ENCODE data around the gene SHANK1. TPM values are rescaled to one million over a fixed set of nuclear protein-coding genes. Genes with fewer than 3 reads are reported as not detected.

Gene SHANK1
- total RNA-seq, 2 experiments from 2014 or later: not detected

GRCh38 chr19:50654882-50655281 lies 64.7 kb downstream of the SHANK1 start:
- peaks cover 53% of the 10 kb centered on the region for H3K27me3 Mint-ChIP-seq
- H3K36me3 Mint-ChIP-seq (ENCODE audit: low read depth): peaks cover 7% of the 10 kb centered on the region
- ATAC-seq (no peak), DNase-seq (no peak)
- CTCF ChIA-PET: no interaction called here
- H3K27ac Mint-ChIP-seq: no peak overlapping the region
- POLR2A ChIA-PET: no interaction called here
- no peak overlapping the region for H3K4me3 Mint-ChIP-seq
- intact Hi-C loops (cut with DNase I, micrococcal nuclease): loop anchor here in 1 of 2 experiments (5.0 kb wide), 1 partner anchor 293 kb away; no protein-coding TSS in a partner anchor
- H3K4me1 Mint-ChIP-seq: peaks cover 20% of the 10 kb centered on the region
- H3K9me3 Mint-ChIP-seq (ENCODE audit: low read depth): peaks cover 13% of the 10 kb centered on the region

DNA sequence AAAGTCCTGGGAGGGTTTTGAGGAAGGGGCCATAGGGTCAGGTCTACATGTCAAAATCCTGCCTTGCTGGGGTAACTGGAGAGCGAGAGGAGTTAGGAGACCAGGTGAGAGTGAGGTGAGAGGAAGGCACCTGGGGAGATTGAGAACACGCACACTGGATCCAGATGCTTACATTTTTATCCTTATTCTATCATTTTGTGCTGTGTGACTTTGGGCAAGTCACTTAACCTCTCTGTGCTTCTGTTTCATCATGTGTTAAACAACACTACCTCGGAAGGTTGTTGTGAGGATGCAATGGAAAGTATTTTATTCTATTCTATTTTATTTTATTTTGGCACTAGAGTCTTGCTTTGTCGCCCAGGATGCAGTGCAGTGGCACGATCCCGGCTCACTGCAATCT lies 66.9 kb downstream of the SHANK1 start:
- peaks cover 8% of the 10 kb centered on the region for H3K4me1 Mint-ChIP-seq
- no peak for DNase-seq
- peaks cover 7% of the 10 kb centered on the region for H3K9me3 Mint-ChIP-seq (ENCODE audit: low read depth)
- peaks cover 2% of the 10 kb centered on the region for H3K36me3 Mint-ChIP-seq (ENCODE audit: low read depth)
- no peak overlapping the region for H3K4me3 Mint-ChIP-seq
- H3K27ac Mint-ChIP-seq: no peak overlapping the region
- peaks cover 53% of the 10 kb centered on the region for H3K27me3 Mint-ChIP-seq
- ChIA-PET CTCF (no interaction called here), POLR2A (no interaction called here)
- intact Hi-C loops (cut with DNase I, micrococcal nuclease): no loop called here
- no peak for ATAC-seq

DNA sequence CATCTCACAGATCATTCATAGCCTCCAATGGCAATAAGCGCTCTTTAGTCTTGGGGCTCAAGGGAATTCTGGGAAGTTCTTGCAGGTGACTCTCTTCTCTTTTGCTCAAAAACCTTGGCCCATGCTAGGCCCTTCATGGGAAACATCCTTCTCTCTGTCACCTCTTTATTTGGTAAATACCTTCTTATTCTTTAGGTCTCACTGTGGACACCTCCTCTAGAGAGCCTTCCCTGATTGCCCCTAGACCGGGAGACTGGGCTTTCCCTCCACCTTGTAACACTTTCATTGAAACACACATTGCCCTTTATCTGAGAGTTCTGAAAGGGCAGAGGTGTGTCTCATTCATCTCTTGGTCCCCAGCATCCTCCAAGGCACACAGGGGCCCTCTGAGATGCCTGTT lies 68.4 kb downstream of the SHANK1 start:
- Mint-ChIP-seq H3K9me3 (ENCODE audit: low read depth) (no peaks in the 10 kb centered on the region), H3K36me3 (ENCODE audit: low read depth) (no peaks in the 10 kb centered on the region), H3K27ac (no peak overlapping the region), H3K4me3 (no peak overlapping the region), H3K4me1 (no peaks in the 10 kb centered on the region), H3K27me3 (peaks cover 41% of the 10 kb centered on the region)
- CTCF ChIA-PET: no interaction called here
- intact Hi-C loops (cut with DNase I, micrococcal nuclease): no loop called here
- DNase-seq (no peak), ATAC-seq (no peak)
- POLR2A ChIA-PET: no interaction called here

DNA sequence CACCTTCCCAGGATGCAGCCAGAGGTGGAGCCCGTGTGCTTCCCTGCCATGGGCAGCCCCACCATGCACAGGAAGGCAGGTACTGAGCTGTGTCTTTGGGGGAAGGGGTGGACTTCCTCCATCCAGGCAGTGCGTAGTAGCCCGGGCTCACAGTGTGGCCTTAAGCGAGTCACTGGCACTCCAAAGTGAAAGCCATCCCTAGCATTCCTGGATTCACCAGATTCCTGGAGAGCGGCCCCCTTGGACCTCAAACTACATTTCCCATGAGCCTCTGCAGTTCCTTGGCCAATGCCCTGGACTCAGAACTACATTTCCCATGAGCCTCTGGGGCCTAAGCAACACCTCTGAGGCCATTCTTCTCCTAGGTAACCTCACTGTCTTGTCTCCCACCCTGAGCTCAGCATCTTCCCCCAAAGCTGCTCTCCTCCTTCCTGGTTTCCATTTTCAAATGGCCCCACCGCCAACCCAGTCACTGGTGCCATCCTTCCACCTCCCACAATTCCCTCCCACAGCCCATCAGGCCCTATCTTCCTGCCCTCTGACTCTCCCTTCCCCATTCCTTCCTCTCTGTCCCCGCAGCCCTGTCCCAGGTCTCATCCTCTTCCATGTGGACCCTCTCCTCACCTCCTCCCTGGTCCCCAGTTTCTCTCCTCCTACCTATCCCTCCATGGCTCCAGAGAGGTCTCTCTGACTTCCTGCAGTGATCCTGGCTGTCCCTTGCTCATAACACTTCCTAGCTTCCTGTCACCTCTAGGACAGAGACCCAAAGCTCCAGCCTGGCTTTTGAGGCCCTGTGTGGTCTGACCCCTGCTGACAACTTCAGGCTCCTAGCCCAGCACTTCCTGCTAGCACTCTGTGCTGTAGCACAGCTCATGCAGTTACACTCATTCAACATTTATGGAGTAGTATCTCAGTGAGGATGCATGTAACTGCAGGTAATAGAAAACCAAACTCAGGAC lies 69.9 kb downstream of the SHANK1 start, which contains the start of gene C19orf81:
C19orf81 (plus strand) TSS at position 13 of the 959 bp plus-strand sequence; CDS start at position 13, 0 bp downstream.
- Mint-ChIP-seq H3K27ac (no peak within 1 kb of the TSS), H3K9me3 (ENCODE audit: low read depth) (no peaks in the 10 kb centered on the region), H3K27me3 (peaks cover 35% of the 10 kb centered on the region), H3K4me3 (no peak within 1 kb of the TSS), H3K36me3 (ENCODE audit: low read depth) (no peaks in the 10 kb centered on the region), H3K4me1 (no peaks in the 10 kb centered on the region)
- intact Hi-C loops (cut with DNase I, micrococcal nuclease): no loop called here
- DNase-seq (no peak), ATAC-seq (peak; percentile 39)
- ChIA-PET POLR2A (no interaction called here), CTCF (no interaction called here)

DNA sequence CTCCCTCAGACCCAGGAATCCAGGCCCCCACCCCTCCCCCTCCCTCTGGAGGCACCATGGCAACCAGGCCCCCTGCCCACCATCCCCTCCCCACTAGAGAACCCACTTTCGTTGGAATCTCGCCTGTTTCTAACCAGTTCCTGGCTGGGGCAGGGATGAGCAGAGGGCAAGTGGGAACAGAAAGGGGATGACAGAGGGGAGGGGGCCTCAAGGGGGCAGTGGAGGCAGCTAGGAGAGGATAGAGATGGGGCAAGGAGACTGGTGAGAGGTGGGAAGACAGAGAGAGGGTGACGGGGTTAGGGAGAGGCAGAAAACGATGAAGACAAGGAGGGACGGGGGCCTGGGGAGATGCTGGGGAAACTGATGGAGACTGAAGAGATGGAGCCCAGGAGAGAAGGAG lies 70.9 kb downstream of the SHANK1 start:
- no peak for DNase-seq
- ATAC-seq: no peak
- ChIA-PET CTCF (no interaction called here), POLR2A (no interaction called here)
- Mint-ChIP-seq H3K27ac (no peak overlapping the region), H3K27me3 (peaks cover 26% of the 10 kb centered on the region), H3K9me3 (ENCODE audit: low read depth) (no peaks in the 10 kb centered on the region), H3K4me1 (no peaks in the 10 kb centered on the region), H3K36me3 (ENCODE audit: low read depth) (no peaks in the 10 kb centered on the region), H3K4me3 (no peak overlapping the region)
- intact Hi-C loops (cut with DNase I, micrococcal nuclease): no loop called here

GRCh38 chr19:50647879-50648615 lies 71.6 kb downstream of the SHANK1 start:
- Mint-ChIP-seq H3K9me3 (ENCODE audit: low read depth) (no peaks in the 10 kb centered on the region), H3K4me3 (no peak overlapping the region), H3K4me1 (no peaks in the 10 kb centered on the region), H3K27ac (no peak overlapping the region), H3K27me3 (peaks cover 20% of the 10 kb centered on the region), H3K36me3 (ENCODE audit: low read depth) (no peaks in the 10 kb centered on the region)
- intact Hi-C loops (cut with DNase I, micrococcal nuclease): no loop called here
- ChIA-PET CTCF (no interaction called here), POLR2A (no interaction called here)
- no peak for DNase-seq
- ATAC-seq: no peak

GRCh38 chr19:50646074-50646807 lies 73.4 kb downstream of the SHANK1 start:
- H3K27ac Mint-ChIP-seq: no peak overlapping the region
- H3K36me3 Mint-ChIP-seq (ENCODE audit: low read depth): no peaks in the 10 kb centered on the region
- H3K9me3 Mint-ChIP-seq (ENCODE audit: low read depth): no peaks in the 10 kb centered on the region
- POLR2A ChIA-PET: interaction anchor here (0.7 kb wide), 1 partner anchor 16 kb away, joined by 3 read pairs; no protein-coding TSS in a partner anchor
- ATAC-seq (no peak), DNase-seq (no peak)
- intact Hi-C loops (cut with DNase I, micrococcal nuclease): no loop called here
- H3K4me3 Mint-ChIP-seq: no peak overlapping the region
- CTCF ChIA-PET: no interaction called here
- H3K4me1 Mint-ChIP-seq: no peaks in the 10 kb centered on the region
- peaks cover 19% of the 10 kb centered on the region for H3K27me3 Mint-ChIP-seq

DNA sequence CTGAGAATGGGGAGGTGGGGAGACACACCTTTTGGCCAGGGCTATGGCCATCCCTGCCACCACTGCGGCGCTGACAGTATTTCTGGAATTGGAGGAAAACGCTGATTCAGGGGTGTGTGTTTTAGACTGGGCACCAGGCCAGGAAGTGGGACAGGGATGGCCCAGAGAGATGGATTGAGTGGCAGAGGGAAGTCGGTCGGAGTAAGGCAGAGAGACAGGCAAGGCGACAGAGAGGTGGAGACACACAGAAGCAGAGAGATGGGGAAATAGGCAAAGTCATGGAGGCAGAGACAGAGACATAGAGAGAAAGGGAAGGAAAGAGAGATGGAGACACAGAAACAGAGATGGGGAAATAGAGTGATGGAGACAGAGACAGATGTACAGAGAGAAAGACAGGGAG lies 74.5 kb downstream of the SHANK1 start:
- CTCF ChIA-PET: no interaction called here
- Mint-ChIP-seq H3K9me3 (ENCODE audit: low read depth) (no peaks in the 10 kb centered on the region), H3K27ac (no peak overlapping the region), H3K36me3 (ENCODE audit: low read depth) (no peaks in the 10 kb centered on the region), H3K4me1 (no peaks in the 10 kb centered on the region), H3K4me3 (no peak overlapping the region), H3K27me3 (peaks cover 17% of the 10 kb centered on the region)
- ATAC-seq (no peak), DNase-seq (no peak)
- intact Hi-C loops (cut with DNase I, micrococcal nuclease): no loop called here
- POLR2A ChIA-PET: no interaction called here

GRCh38 chr19:50644315-50644915 lies 75.2 kb downstream of the SHANK1 start:
- CTCF ChIA-PET: no interaction called here
- POLR2A ChIA-PET: no interaction called here
- Mint-ChIP-seq H3K27ac (no peak overlapping the region), H3K36me3 (ENCODE audit: low read depth) (no peaks in the 10 kb centered on the region), H3K27me3 (peaks cover 12% of the 10 kb centered on the region), H3K4me1 (no peaks in the 10 kb centered on the region), H3K4me3 (no peak overlapping the region), H3K9me3 (ENCODE audit: low read depth) (no peaks in the 10 kb centered on the region)
- no peak for ATAC-seq
- DNase-seq: no peak
- intact Hi-C loops (cut with DNase I, micrococcal nuclease): no loop called here

GRCh38 chr19:50640368-50640767 lies 79.2 kb downstream of the SHANK1 start:
- intact Hi-C loops (cut with DNase I, micrococcal nuclease): no loop called here
- Mint-ChIP-seq H3K4me1 (peaks cover 4% of the 10 kb centered on the region), H3K9me3 (ENCODE audit: low read depth) (peaks cover 1% of the 10 kb centered on the region), H3K27ac (no peak overlapping the region), H3K4me3 (no peak overlapping the region), H3K27me3 (peaks cover 31% of the 10 kb centered on the region), H3K36me3 (ENCODE audit: low read depth) (no peaks in the 10 kb centered on the region)
- CTCF ChIA-PET: interaction anchor here (0.6 kb wide), 2 partner anchors 154 to 206 kb away, joined by 3 read pairs; no protein-coding TSS in a partner anchor
- POLR2A ChIA-PET: no interaction called here
- no peak for ATAC-seq
- DNase-seq: no peak
